ENCODE data around the gene TBPL2.

TBPL2 gene

GRCh38 chr14:55436931-55437330 is 3.5 kb downstream of the TBPL2 start:
- no peak overlapping the region for H3K4me3 ChIP-seq (ENCODE audit: insufficient read depth in 1 of 2, low read depth in 1 of 2, low read length in 2 of 2)
- peaks cover 0 to 7% of the 10 kb centered on the region in 2 experiments for H3K27me3 ChIP-seq (ENCODE audit: control insufficient read depth in 1 of 2, insufficient read depth in 1 of 2, low read length in 2 of 2)
- H2AFZ ChIP-seq (ENCODE audit: low read depth, low read length), result no peak overlapping the region
- no peak overlapping the region for H4K8ac ChIP-seq (ENCODE audit: low read length)
- no peaks in the 10 kb centered on the region for H3K4me1 ChIP-seq (ENCODE audit: control insufficient read depth, insufficient read depth, low read depth, low read length)
- no peak overlapping the region for H3K23ac ChIP-seq (ENCODE audit: low read length in 2 of 2)
- H2BK120ac ChIP-seq (ENCODE audit: low read depth, low read length), result no peak overlapping the region
- H3K36me3 ChIP-seq (ENCODE audit: control insufficient read depth in 1 of 2, insufficient read depth in 2 of 2, low read depth in 1 of 2, low read length in 2 of 2), result no peaks in the 10 kb centered on the region
- H2BK5ac ChIP-seq (ENCODE audit: low read depth, low read length, poor library complexity, severe bottlenecking), result no peak overlapping the region
- no peak for DNase-seq
- no peak overlapping the region for H3K14ac ChIP-seq (ENCODE audit: low read length in 2 of 2)
- WGBS, result 94% methylated on average over 4 of the region's 4 CpGs
- H3K27ac ChIP-seq (ENCODE audit: low read length, poor library complexity, severe bottlenecking), result no peak overlapping the region
- no peaks in the 10 kb centered on the region for H3K9me3 ChIP-seq (ENCODE audit: control insufficient read depth, low read length)
- H4K91ac ChIP-seq (ENCODE audit: low read length), result no peak overlapping the region
- H3K79me1 ChIP-seq (replicated peaks; ENCODE audit: low read length, poor library complexity, severe bottlenecking), result no peaks in the 10 kb centered on the region
- peak overlapping the region; percentile 1 for H3K9ac ChIP-seq (ENCODE audit: low read length)
- H2AK5ac ChIP-seq (ENCODE audit: low read length, severe bottlenecking), result no peak overlapping the region
- no peak overlapping the region for H2BK12ac ChIP-seq (ENCODE audit: low read length in 2 of 2)
- no peak overlapping the region for H3K4me2 ChIP-seq (ENCODE audit: low read length, poor library complexity, severe bottlenecking)
- no peak overlapping the region for H3K4ac ChIP-seq (ENCODE audit: low read depth in 1 of 2, low read length in 2 of 2)
- no peak overlapping the region for H2BK15ac ChIP-seq (ENCODE audit: low read depth, poor library complexity, severe bottlenecking)
- no peak overlapping the region for H3K18ac ChIP-seq (ENCODE audit: low read depth in 1 of 2, low read length in 2 of 2)

GRCh38 chr14:55436519-55436918 is 3.9 kb downstream of the TBPL2 start:
- Histone ChIP-seq H3K4ac (ENCODE audit: low read depth in 1 of 2, low read length in 2 of 2) (no peak overlapping the region), H2BK15ac (ENCODE audit: low read depth, poor library complexity, severe bottlenecking) (no peak overlapping the region), H2AK5ac (ENCODE audit: low read length, severe bottlenecking) (no peak overlapping the region), H2BK120ac (ENCODE audit: low read depth, low read length) (no peak overlapping the region), H3K4me3 (ENCODE audit: insufficient read depth in 1 of 2, low read depth in 1 of 2, low read length in 2 of 2) (no peak overlapping the region), H3K4me1 (ENCODE audit: control insufficient read depth, insufficient read depth, low read depth, low read length) (no peaks in the 10 kb centered on the region), H3K27me3 (ENCODE audit: control insufficient read depth in 1 of 2, insufficient read depth in 1 of 2, low read length in 2 of 2) (peaks cover 0 to 7% of the 10 kb centered on the region in 2 experiments), H3K27ac (ENCODE audit: low read length, poor library complexity, severe bottlenecking) (no peak overlapping the region), H4K91ac (ENCODE audit: low read length) (no peak overlapping the region), H3K9ac (ENCODE audit: low read length) (peak overlapping the region; percentile 1), H3K9me3 (ENCODE audit: control insufficient read depth, low read length) (no peaks in the 10 kb centered on the region), H3K4me2 (ENCODE audit: low read length, poor library complexity, severe bottlenecking) (no peak overlapping the region), H3K79me1 (replicated peaks; ENCODE audit: low read length, poor library complexity, severe bottlenecking) (no peaks in the 10 kb centered on the region), H3K36me3 (ENCODE audit: control insufficient read depth in 1 of 2, insufficient read depth in 2 of 2, low read depth in 1 of 2, low read length in 2 of 2) (no peaks in the 10 kb centered on the region), H3K14ac (ENCODE audit: low read length in 2 of 2) (no peak overlapping the region), H3K23ac (ENCODE audit: low read length in 2 of 2) (no peak overlapping the region), H2BK12ac (ENCODE audit: low read length in 2 of 2) (no peak overlapping the region), H3K18ac (ENCODE audit: low read depth in 1 of 2, low read length in 2 of 2) (no peak overlapping the region), H4K8ac (ENCODE audit: low read length) (no peak overlapping the region), H2BK5ac (ENCODE audit: low read depth, low read length, poor library complexity, severe bottlenecking) (no peak overlapping the region), H2AFZ (ENCODE audit: low read depth, low read length) (no peak overlapping the region)
- WGBS, result 67% methylated on average over 4 of the region's 4 CpGs
- DNase-seq, result no peak

GRCh38 chr14:55434805-55435174 is 5.6 kb downstream of the TBPL2 start:
- no peak overlapping the region for H2AK5ac ChIP-seq (ENCODE audit: low read length, severe bottlenecking)
- H3K23ac ChIP-seq (ENCODE audit: low read length in 2 of 2), result no peak overlapping the region
- 72% methylated on average over 1 of the region's 3 CpGs for WGBS
- H3K4ac ChIP-seq (ENCODE audit: low read depth in 1 of 2, low read length in 2 of 2), result no peak overlapping the region
- H2BK5ac ChIP-seq (ENCODE audit: low read depth, low read length, poor library complexity, severe bottlenecking), result no peak overlapping the region
- no peak overlapping the region for H3K4me2 ChIP-seq (ENCODE audit: low read length, poor library complexity, severe bottlenecking)
- H3K4me3 ChIP-seq (ENCODE audit: insufficient read depth in 1 of 2, low read depth in 1 of 2, low read length in 2 of 2), result no peak overlapping the region
- no peak overlapping the region for H3K14ac ChIP-seq (ENCODE audit: low read length in 2 of 2)
- H2AFZ ChIP-seq (ENCODE audit: low read depth, low read length), result no peak overlapping the region
- H3K9me3 ChIP-seq (ENCODE audit: control insufficient read depth, low read length), result no peaks in the 10 kb centered on the region
- no peak for DNase-seq
- no peak overlapping the region for H4K91ac ChIP-seq (ENCODE audit: low read length)
- H3K36me3 ChIP-seq (ENCODE audit: control insufficient read depth in 1 of 2, insufficient read depth in 2 of 2, low read depth in 1 of 2, low read length in 2 of 2), result no peaks in the 10 kb centered on the region
- H3K4me1 ChIP-seq (ENCODE audit: control insufficient read depth, insufficient read depth, low read depth, low read length), result no peaks in the 10 kb centered on the region
- H3K79me1 ChIP-seq (replicated peaks; ENCODE audit: low read length, poor library complexity, severe bottlenecking), result no peaks in the 10 kb centered on the region
- no peak overlapping the region for H2BK12ac ChIP-seq (ENCODE audit: low read length in 2 of 2)
- H3K27me3 ChIP-seq (ENCODE audit: control insufficient read depth in 1 of 2, insufficient read depth in 1 of 2, low read length in 2 of 2), result peaks cover 0 to 7% of the 10 kb centered on the region in 2 experiments
- H2BK15ac ChIP-seq (ENCODE audit: low read depth, poor library complexity, severe bottlenecking), result no peak overlapping the region
- no peak overlapping the region for H2BK120ac ChIP-seq (ENCODE audit: low read depth, low read length)
- H3K18ac ChIP-seq (ENCODE audit: low read depth in 1 of 2, low read length in 2 of 2), result no peak overlapping the region
- H3K27ac ChIP-seq (ENCODE audit: low read length, poor library complexity, severe bottlenecking), result no peak overlapping the region
- no peak overlapping the region for H4K8ac ChIP-seq (ENCODE audit: low read length)
- no peak overlapping the region for H3K9ac ChIP-seq (ENCODE audit: low read length)

GRCh38 chr14:55433880-55434804 is 6.3 kb downstream of the TBPL2 start:
- Histone ChIP-seq H2AFZ (ENCODE audit: low read depth, low read length) (no peak overlapping the region), H2BK120ac (ENCODE audit: low read depth, low read length) (no peak overlapping the region), H3K4me2 (ENCODE audit: low read length, poor library complexity, severe bottlenecking) (no peak overlapping the region), H2AK5ac (ENCODE audit: low read length, severe bottlenecking) (no peak overlapping the region), H2BK5ac (ENCODE audit: low read depth, low read length, poor library complexity, severe bottlenecking) (no peak overlapping the region), H4K8ac (ENCODE audit: low read length) (no peak overlapping the region), H2BK15ac (ENCODE audit: low read depth, poor library complexity, severe bottlenecking) (no peak overlapping the region), H2BK12ac (ENCODE audit: low read length in 2 of 2) (no peak overlapping the region), H4K91ac (ENCODE audit: low read length) (no peak overlapping the region), H3K79me1 (replicated peaks; ENCODE audit: low read length, poor library complexity, severe bottlenecking) (no peaks in the 10 kb centered on the region), H3K27me3 (ENCODE audit: control insufficient read depth in 1 of 2, insufficient read depth in 1 of 2, low read length in 2 of 2) (peaks cover 0 to 7% of the 10 kb centered on the region in 2 experiments), H3K4ac (ENCODE audit: low read depth in 1 of 2, low read length in 2 of 2) (no peak overlapping the region), H3K4me3 (ENCODE audit: insufficient read depth in 1 of 2, low read depth in 1 of 2, low read length in 2 of 2) (no peak overlapping the region), H3K18ac (ENCODE audit: low read depth in 1 of 2, low read length in 2 of 2) (no peak overlapping the region), H3K27ac (ENCODE audit: low read length, poor library complexity, severe bottlenecking) (no peak overlapping the region), H3K14ac (ENCODE audit: low read length in 2 of 2) (no peak overlapping the region), H3K36me3 (ENCODE audit: control insufficient read depth in 1 of 2, insufficient read depth in 2 of 2, low read depth in 1 of 2, low read length in 2 of 2) (no peaks in the 10 kb centered on the region), H3K9ac (ENCODE audit: low read length) (no peak overlapping the region), H3K23ac (ENCODE audit: low read length in 2 of 2) (no peak overlapping the region), H3K4me1 (ENCODE audit: control insufficient read depth, insufficient read depth, low read depth, low read length) (no peaks in the 10 kb centered on the region), H3K9me3 (ENCODE audit: control insufficient read depth, low read length) (no peaks in the 10 kb centered on the region)
- no peak for DNase-seq
- WGBS, result 91% methylated on average over 5 of the region's 6 CpGs
